ENCODE results near the gene PTGR2.
"Not testable (repeated sequence)": the region's sequence is repeated elsewhere in the genome, so short reads cannot be mapped to it uniquely, and the experiment has no call there.

The PTGR2 gene

GRCh38 chr14:73851567-73852382, at the start of gene PTGR2:
TSS of gene PTGR2 (plus strand) at chr14:73851831. CDS start at chr14:73858863, 7,032 bp downstream.
- DNase-seq, result peak; percentile 95

- DNase-seq, result no peak
These were observed 49.0 kb upstream of the PTGR2 start for GRCh38 chr14:73802431-73803188.

GRCh38 chr14:73804636-73805035, 47.0 kb upstream of the PTGR2 start:
- no peak for DNase-seq

GRCh38 chr14:73807457-73807856, 44.2 kb upstream of the PTGR2 start:
- no peak for DNase-seq

GRCh38 chr14:73809391-73809790, 42.2 kb upstream of the PTGR2 start:
- DNase-seq, result no peak

GRCh38 chr14:73810478-73811163, 41.0 kb upstream of the PTGR2 start:
- DNase-seq, result no peak

GRCh38 chr14:73811164-73811503, 40.5 kb upstream of the PTGR2 start:
- no peak for DNase-seq

GRCh38 chr14:73814153-73814552, 37.5 kb upstream of the PTGR2 start:
- no peak for DNase-seq

- DNase-seq, result no peak
These were observed 35.8 kb upstream of the PTGR2 start for GRCh38 chr14:73815849-73816248.

GRCh38 chr14:73816393-73816816, 35.2 kb upstream of the PTGR2 start:
- DNase-seq, result no peak

- DNase-seq, result no peak
These were observed 34.5 kb upstream of the PTGR2 start for GRCh38 chr14:73817020-73817655.

GRCh38 chr14:73818821-73819220, 32.8 kb upstream of the PTGR2 start:
- no peak for DNase-seq

- DNase-seq, result no peak
These were observed 31.0 kb upstream of the PTGR2 start for GRCh38 chr14:73820631-73821030.

GRCh38 chr14:73823339-73823885, 28.2 kb upstream of the PTGR2 start:
- no peak for DNase-seq

- no peak for DNase-seq
These were observed 27.5 kb upstream of the PTGR2 start for GRCh38 chr14:73824127-73824526.

- no peak for DNase-seq
These were observed 27.1 kb upstream of the PTGR2 start for GRCh38 chr14:73824536-73824935.

GRCh38 chr14:73825551-73826188, 26.0 kb upstream of the PTGR2 start:
- DNase-seq, result peak; percentile 79

GRCh38 chr14:73827190-73827589, 24.4 kb upstream of the PTGR2 start:
- not testable (repeated sequence) for DNase-seq

- DNase-seq, result no peak
These were observed 22.6 kb upstream of the PTGR2 start for GRCh38 chr14:73829071-73829470.

- no peak for DNase-seq
These were observed 21.9 kb upstream of the PTGR2 start for GRCh38 chr14:73829526-73830431.

- DNase-seq, result no peak
These were observed 18.6 kb upstream of the PTGR2 start for GRCh38 chr14:73833034-73833433.
